ENCODE data around the gene CCDC149.

The CCDC149 gene

GRCh38 chr4:24877868-24878635 lies 34.8 kb downstream of the CCDC149 start:
- DNase-seq = no peak

GRCh38 chr4:24876431-24876830 lies 36.4 kb downstream of the CCDC149 start:
- no peak for DNase-seq

GRCh38 chr4:24872720-24873119 lies 40.1 kb downstream of the CCDC149 start:
- no peak for DNase-seq

- no peak for DNase-seq
These were observed 41.6 kb downstream of the CCDC149 start for GRCh38 chr4:24871210-24871609.

- DNase-seq = no peak
These were observed 45.0 kb downstream of the CCDC149 start for GRCh38 chr4:24867766-24868296.

GRCh38 chr4:24867251-24867650 lies 45.6 kb downstream of the CCDC149 start:
- no peak for DNase-seq

- no peak for DNase-seq
These were observed 47.4 kb downstream of the CCDC149 start for GRCh38 chr4:24865401-24865800.

- no peak for DNase-seq
These were observed 49.0 kb downstream of the CCDC149 start for GRCh38 chr4:24863799-24864198.

GRCh38 chr4:24862073-24862751 lies 50.6 kb downstream of the CCDC149 start:
- no peak for DNase-seq

- no peak for DNase-seq
These were observed 54.3 kb downstream of the CCDC149 start for GRCh38 chr4:24858550-24858949.

GRCh38 chr4:24858026-24858425 lies 54.8 kb downstream of the CCDC149 start:
- DNase-seq = no peak

GRCh38 chr4:24856586-24856985 lies 56.3 kb downstream of the CCDC149 start:
- DNase-seq = no peak

GRCh38 chr4:24855741-24856140 lies 57.1 kb downstream of the CCDC149 start:
- DNase-seq = no peak

GRCh38 chr4:24853142-24853541 lies 59.7 kb downstream of the CCDC149 start:
- DNase-seq = no peak

- no peak for DNase-seq
These were observed 62.2 kb downstream of the CCDC149 start for GRCh38 chr4:24850674-24851073.

GRCh38 chr4:24849756-24850155 lies 63.1 kb downstream of the CCDC149 start:
- no peak for DNase-seq

GRCh38 chr4:24849351-24849750 lies 63.5 kb downstream of the CCDC149 start:
- DNase-seq = no peak

GRCh38 chr4:24846716-24847115 lies 66.1 kb downstream of the CCDC149 start:
- DNase-seq = no peak

GRCh38 chr4:24845902-24846301 lies 66.9 kb downstream of the CCDC149 start:
- DNase-seq = no peak

GRCh38 chr4:24845132-24845531 lies 67.7 kb downstream of the CCDC149 start:
- no peak for DNase-seq

GRCh38 chr4:24843096-24843495 lies 69.7 kb downstream of the CCDC149 start:
- DNase-seq = no peak

GRCh38 chr4:24842356-24842755 lies 70.5 kb downstream of the CCDC149 start:
- DNase-seq = no peak

GRCh38 chr4:24840826-24841543 lies 71.9 kb downstream of the CCDC149 start:
- DNase-seq = no peak

- no peak for DNase-seq
These were observed 72.5 kb downstream of the CCDC149 start for GRCh38 chr4:24840362-24840761.
